GM12878 (cell line): ENCODE measurements around the gene POU4F1. TPM values are rescaled to one million over a fixed set of nuclear protein-coding genes. Genes with fewer than 3 reads are reported as not detected.

Source experiments
- ATAC-seq: fragments of 200-7000 bp; cut with Tn5 transposase; 3 replicates; pipeline ENCODE4 v1.9.1; 2020; ENCODE audit warnings: mild to moderate bottlenecking, moderate library complexity
- BruUV-seq: library from RNA; stranded (reverse); fragments of 400-500 nt; replicated peaks from 2 replicates; lab custom pipeline; 2021; lab: Mats Ljungman, UMichigan
- CTCF ChIA-PET: fragments of 300-600 bp; sonication (Branson Sonifier 250); formaldehyde crosslinking; extraction: SDS; loops from one replicate; lab custom pipeline; 2021; ENCODE audit warnings: inconsistent platforms; lab: Yijun Ruan, JAX
- POLR2A ChIA-PET: fragments of 350-600 bp; formaldehyde crosslinking; extraction: SDS; loops from one replicate; lab custom pipeline; 2021; ENCODE audit warnings: inconsistent platforms; lab: Charles Lee
- RAD21 ChIA-PET: fragments of 300-600 bp; sonication (Branson Sonifier 250); formaldehyde crosslinking; loops from one replicate; lab custom pipeline; 2023; ENCODE audit warnings: antibody characterized with exemption; ENCODE audit not compliant: unreplicated experiment; lab: Charles Lee
- SMC1A ChIA-PET: fragments of 300-600 bp; sonication (Branson Sonifier 250); formaldehyde crosslinking; loops from one replicate; lab custom pipeline; 2023; ENCODE audit not compliant: unreplicated experiment, uncharacterized antibody; lab: Charles Lee
- DNase-seq: peaks from one replicate; pipeline ENCODE4 v3.0.0-alpha.2; 2011; ENCODE audit warnings: low read depth, low spot score
- FAIRE-seq: peaks from 3 replicates; lab custom pipeline; 2011; peaks lifted over from hg19 to GRCh38; lab: Jason Lieb, UNC
- H2AFZ ChIP-seq: 2 replicates; pipeline ENCODE4 v1.6.0; 2011; ENCODE audit warnings: low read depth, low read length, control low read depth; ENCODE audit not compliant: control insufficient read depth
- H3K27ac ChIP-seq: 2 replicates; pipeline ENCODE4 v1.5.1; 2011; ENCODE audit warnings: control low read depth; ENCODE audit not compliant: control insufficient read depth, insufficient read depth
- H3K27me3 ChIP-seq, 2 experiments: replicated peaks in 1 of 2; 2 replicates each; pipeline versions ENCODE4 v1.6.0 to v1.6.1; 2011; ENCODE audit warnings: low read length in 1 of 2; ENCODE audit not compliant: control insufficient read depth in 2 of 2, insufficient read depth in 2 of 2
- H3K36me3 ChIP-seq, 2 experiments: 2 replicates each; pipeline ENCODE4 v1.5.1; 2011; ENCODE audit warnings: low read length in 1 of 2; ENCODE audit not compliant: control insufficient read depth in 2 of 2, insufficient read depth in 2 of 2
- H3K4me1 ChIP-seq: 2 replicates; pipeline ENCODE4 v1.6.1; 2011; ENCODE audit warnings: mild to moderate bottlenecking, low read length, moderate library complexity, mixed read lengths; ENCODE audit not compliant: control insufficient read depth, insufficient read depth
- H3K4me2 ChIP-seq: 2 replicates; pipeline ENCODE4 v1.6.0; 2011; ENCODE audit warnings: control low read depth; ENCODE audit not compliant: control insufficient read depth, insufficient read depth
- H3K4me3 ChIP-seq: fragments of 200-600 bp; sonication (generic); 2 replicates; pipeline ENCODE4 v1.5.1; 2016
- H3K79me2 ChIP-seq: 2 replicates; pipeline ENCODE4 v1.6.0; 2011; ENCODE audit warnings: low read length; ENCODE audit not compliant: control insufficient read depth, insufficient read depth
- H3K9ac ChIP-seq: 2 replicates; pipeline ENCODE4 v1.8.0; 2011; ENCODE audit warnings: low read length, control low read depth, mixed read lengths; ENCODE audit not compliant: control insufficient read depth, insufficient read depth
- H3K9me3 ChIP-seq: replicated peaks from 3 replicates; pipeline ENCODE4 v1.5.1; 2011; ENCODE audit warnings: mild to moderate bottlenecking, low read length; ENCODE audit not compliant: control insufficient read depth, insufficient read depth
- H4K20me1 ChIP-seq: 2 replicates; pipeline ENCODE4 v1.6.0; 2011; ENCODE audit not compliant: control insufficient read depth, insufficient read depth
- CHD1 ChIP-seq: IDR thresholded peaks from 2 replicates; pipeline ENCODE4 v1.6.1; 2012; ENCODE audit warnings: low read depth, low read length, improper control_type of control experiment
- ESRRA ChIP-seq: IDR thresholded peaks from 2 replicates; pipeline ENCODE4 v1.6.1; 2012; ENCODE audit warnings: mild to moderate bottlenecking, low read length, improper control_type of control experiment
- HDGF ChIP-seq: fragments of 450-650 bp; IDR thresholded peaks from 2 replicates; pipeline ENCODE4 v1.6.1; 2016; ENCODE audit warnings: antibody characterized with exemption
- MEF2B ChIP-seq: fragments of 450-650 bp; IDR thresholded peaks from 2 replicates; pipeline ENCODE4 v1.6.1; 2018; ENCODE audit warnings: mild to moderate bottlenecking, moderate library complexity; ENCODE audit not compliant: partially characterized antibody, poor library complexity, severe bottlenecking
- MYC ChIP-seq: IDR thresholded peaks from 2 replicates; pipeline ENCODE4 v1.6.1; 2011; ENCODE audit warnings: mild to moderate bottlenecking, low read length, moderate library complexity, inconsistent platforms; ENCODE audit not compliant: insufficient read depth, insufficient replicate concordance, insufficient read length, severe bottlenecking
- RCOR1 ChIP-seq: conservative IDR thresholded peaks from 2 replicates; pipeline ENCODE4 v1.6.1; 2012; ENCODE audit warnings: low read depth, low read length, improper control_type of control experiment
- RUNX3 ChIP-seq: IDR thresholded peaks from 2 replicates; pipeline ENCODE4 v1.6.1; 2012; ENCODE audit warnings: low read length, inconsistent platforms
- WGBS: methylation state at CpG from one replicate; pipeline ENCODE4 v1.1.6; 2016; ENCODE audit warnings: low lambda C conversion rate; ENCODE audit not compliant: insufficient replicate concordance, insufficient coverage; ENCODE audit errors: missing lambda C conversion rate; 5-methylcytosine and 5-hydroxymethylcytosine counted together
- in situ Hi-C: fragments of 300-500 bp; cut with MboI; formaldehyde crosslinking; loops from 9 replicates; pipeline ENCODE4 v1.14.3; 2018; ENCODE audit warnings: mixed read lengths
- intact Hi-C: fragments of 100-400 bp; cut with micrococcal nuclease; formaldehyde crosslinking; loops from one replicate; pipeline ENCODE4 v1.14.2; 2022; ENCODE audit not compliant: unreplicated experiment
- polyA plus RNA-seq, 11 experiments: library from polyadenylated mRNA; depleted of rRNA in 4 of 11; unstranded in 6 of 11; stranded (reverse) in 5 of 11; fragments of >200 nt; fragmentation: Nextera tagmentation in 4 of 11; fragmentation: Illumina TruSeq in 1 of 11; extraction: Ambion mirVana in 4 of 11; extraction: Trizol in 1 of 11; gene quantifications; 1 replicate in 1 of 11; 2 replicates in 10 of 11; pipeline versions ENCODE4 v1.2.1 to v1.2.3, GENCODE V29; 2011 to 2016; ENCODE audit warnings: inconsistent platforms in 2 of 11, missing spikeins in 2 of 11, low read depth in 1 of 11
- total RNA-seq, 4 experiments: library from RNA; depleted of rRNA in 3 of 4; stranded (reverse); fragments of >200 nt in 3 of 4; fragmentation: Illumina TruSeq in 1 of 4; extraction: Trizol in 1 of 4; gene quantifications; 2 replicates each; pipeline versions ENCODE4 v1.2.1 to v1.2.3, GENCODE V29; 2013 to 2021
- TF ChIP-seq, protein P1 (sequence below): fragments of 450-650 bp; IDR thresholded peaks from 2 replicates; pipeline ENCODE4 v1.6.1; 2016; ENCODE audit warnings: mild to moderate bottlenecking

Gene POU4F1
- total and polyA plus RNA-seq, 10 of the 15 experiments (the other 5 are each of a cell fraction or from before 2014, with no cell fraction given), result 0.01 to 0.14 (median 0.02) TPM; not detected in 5

DNA sequence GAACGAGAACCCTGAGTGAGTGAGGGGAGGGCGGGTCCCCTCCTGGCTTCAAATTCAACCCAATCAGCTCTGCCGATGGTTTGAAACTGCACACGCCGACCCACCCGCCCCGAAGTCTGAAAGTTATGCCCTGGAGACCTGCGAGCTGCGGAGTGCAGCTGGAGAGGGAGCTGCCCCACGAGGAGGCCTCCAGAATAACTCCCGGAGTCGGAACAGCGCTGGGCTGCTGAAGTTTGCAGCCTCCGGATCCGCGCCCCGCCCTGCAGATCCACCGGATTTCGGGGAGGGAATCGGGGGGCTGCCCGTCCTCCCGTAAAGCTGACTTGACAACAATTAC, 7.0 kb downstream of the POU4F1 start:
- intact Hi-C loops (loop anchor here (10.0 kb wide), 1 partner anchor 388 kb away; no protein-coding TSS in a partner anchor), in situ Hi-C loops (no loop called here)
- peaks cover 14 to 35% of the 10 kb centered on the region in 2 experiments for H3K27me3 ChIP-seq
- ChIA-PET SMC1A (no interaction called here), POLR2A (interaction anchor here (0.6 kb wide), 1 partner anchor 37 kb away, joined by 3 read pairs; no protein-coding TSS in a partner anchor), CTCF (no interaction called here), RAD21 (no interaction called here)
- H3K4me3 ChIP-seq, result peak overlapping the region; percentile 20; the same call in 1 of the 2 replicates
- ATAC-seq (no peak), FAIRE-seq (no peak), DNase-seq (no peak)
- WGBS, result 26% methylated on average over 22 of the region's 22 CpGs
- H4K20me1 ChIP-seq, result no peaks in the 10 kb centered on the region
- H3K79me2 ChIP-seq, result no peaks in the 10 kb centered on the region
- H3K9me3 ChIP-seq, result no peaks in the 10 kb centered on the region; the same call in 2 of the 3 replicates
- H3K36me3 ChIP-seq, result no peaks in the 10 kb centered on the region
- no peaks in the 10 kb centered on the region; the same call in 1 of the 2 replicates for H3K4me1 ChIP-seq
- no peak overlapping the region for H3K27ac ChIP-seq
- BruUV-seq, result no TSS peak
- TF ChIP-seq HDGF (no peak), MYC (no peak), RUNX3 (no peak), CHD1 (no peak), RCOR1 (no peak), ESRRA (no peak), MEF2B (no peak)
- TF ChIP-seq, protein P1, sequence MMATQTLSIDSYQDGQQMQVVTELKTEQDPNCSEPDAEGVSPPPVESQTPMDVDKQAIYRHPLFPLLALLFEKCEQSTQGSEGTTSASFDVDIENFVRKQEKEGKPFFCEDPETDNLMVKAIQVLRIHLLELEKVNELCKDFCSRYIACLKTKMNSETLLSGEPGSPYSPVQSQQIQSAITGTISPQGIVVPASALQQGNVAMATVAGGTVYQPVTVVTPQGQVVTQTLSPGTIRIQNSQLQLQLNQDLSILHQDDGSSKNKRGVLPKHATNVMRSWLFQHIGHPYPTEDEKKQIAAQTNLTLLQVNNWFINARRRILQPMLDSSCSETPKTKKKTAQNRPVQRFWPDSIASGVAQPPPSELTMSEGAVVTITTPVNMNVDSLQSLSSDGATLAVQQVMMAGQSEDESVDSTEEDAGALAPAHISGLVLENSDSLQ, result no peak
- H3K9ac ChIP-seq, result no peak overlapping the region
- H3K4me2 ChIP-seq, result peak overlapping the region; percentile 69
- H2AFZ ChIP-seq, result peak overlapping the region; percentile 12; the same call in 1 of the 2 replicates
